ENCODE results near the gene CTSZ. TPM values are rescaled to one million over a fixed set of nuclear protein-coding genes. Genes with fewer than 3 reads are reported as not detected.
"Not testable (repeated sequence)": the region's sequence is repeated elsewhere in the genome, so short reads cannot be mapped to it uniquely, and the experiment has no call there.

Gene CTSZ
- total RNA-seq, 1 experiment from 2014 or later: 19.7 TPM

GRCh38 chr20:58978351-58979190, 28.5 kb downstream of the CTSZ start:
- no peaks in the 10 kb centered on the region for H3K27me3 ChIP-seq (ENCODE audit: control insufficient read depth, insufficient read depth, low read length)
- peak; percentile 19 for DNase-seq
- H3K36me3 ChIP-seq (replicated peaks; ENCODE audit: control insufficient read depth, insufficient read depth, low read length): no peaks in the 10 kb centered on the region
- H3K4me3 ChIP-seq (ENCODE audit: insufficient read depth, low read depth, low read length): no peak overlapping the region

- H3K4me3 ChIP-seq (ENCODE audit: insufficient read depth, low read depth, low read length): no peak overlapping the region
- no peaks in the 10 kb centered on the region for H3K36me3 ChIP-seq (replicated peaks; ENCODE audit: control insufficient read depth, insufficient read depth, low read length)
- DNase-seq: no peak
- no peaks in the 10 kb centered on the region for H3K27me3 ChIP-seq (ENCODE audit: control insufficient read depth, insufficient read depth, low read length)
These were observed 30.9 kb downstream of the CTSZ start for GRCh38 chr20:58976061-58976730.

- no peak for DNase-seq
- H3K4me3 ChIP-seq (ENCODE audit: insufficient read depth, low read depth, low read length): no peak overlapping the region
- H3K36me3 ChIP-seq (replicated peaks; ENCODE audit: control insufficient read depth, insufficient read depth, low read length): no peaks in the 10 kb centered on the region
- no peaks in the 10 kb centered on the region for H3K27me3 ChIP-seq (ENCODE audit: control insufficient read depth, insufficient read depth, low read length)
These were observed 31.7 kb downstream of the CTSZ start for GRCh38 chr20:58975353-58975752.

GRCh38 chr20:58973866-58974265, 33.2 kb downstream of the CTSZ start:
- no peaks in the 10 kb centered on the region for H3K36me3 ChIP-seq (replicated peaks; ENCODE audit: control insufficient read depth, insufficient read depth, low read length)
- H3K27me3 ChIP-seq (ENCODE audit: control insufficient read depth, insufficient read depth, low read length): no peaks in the 10 kb centered on the region
- no peak for DNase-seq
- no peak overlapping the region for H3K4me3 ChIP-seq (ENCODE audit: insufficient read depth, low read depth, low read length)

- no peak overlapping the region for H3K4me3 ChIP-seq (ENCODE audit: insufficient read depth, low read depth, low read length)
- no peaks in the 10 kb centered on the region for H3K36me3 ChIP-seq (replicated peaks; ENCODE audit: control insufficient read depth, insufficient read depth, low read length)
- no peaks in the 10 kb centered on the region for H3K27me3 ChIP-seq (ENCODE audit: control insufficient read depth, insufficient read depth, low read length)
- DNase-seq: no peak
These were observed 33.9 kb downstream of the CTSZ start for GRCh38 chr20:58973179-58973578.

GRCh38 chr20:58971429-58971828, 35.6 kb downstream of the CTSZ start:
- no peaks in the 10 kb centered on the region for H3K36me3 ChIP-seq (replicated peaks; ENCODE audit: control insufficient read depth, insufficient read depth, low read length)
- H3K27me3 ChIP-seq (ENCODE audit: control insufficient read depth, insufficient read depth, low read length): no peaks in the 10 kb centered on the region
- peak; percentile 7 for DNase-seq
- no peak overlapping the region for H3K4me3 ChIP-seq (ENCODE audit: insufficient read depth, low read depth, low read length)

GRCh38 chr20:58970146-58970545, 36.9 kb downstream of the CTSZ start:
- Histone ChIP-seq H3K4me3 (ENCODE audit: insufficient read depth, low read depth, low read length) (no peak overlapping the region), H3K36me3 (replicated peaks; ENCODE audit: control insufficient read depth, insufficient read depth, low read length) (no peaks in the 10 kb centered on the region), H3K27me3 (ENCODE audit: control insufficient read depth, insufficient read depth, low read length) (no peaks in the 10 kb centered on the region)
- DNase-seq: no peak

GRCh38 chr20:58969439-58969838, 37.6 kb downstream of the CTSZ start:
- Histone ChIP-seq H3K4me3 (ENCODE audit: insufficient read depth, low read depth, low read length) (no peak overlapping the region), H3K27me3 (ENCODE audit: control insufficient read depth, insufficient read depth, low read length) (no peaks in the 10 kb centered on the region), H3K36me3 (replicated peaks; ENCODE audit: control insufficient read depth, insufficient read depth, low read length) (no peaks in the 10 kb centered on the region)
- DNase-seq: no peak

- Histone ChIP-seq H3K4me3 (ENCODE audit: insufficient read depth, low read depth, low read length) (no peak overlapping the region), H3K36me3 (replicated peaks; ENCODE audit: control insufficient read depth, insufficient read depth, low read length) (no peaks in the 10 kb centered on the region), H3K27me3 (ENCODE audit: control insufficient read depth, insufficient read depth, low read length) (no peaks in the 10 kb centered on the region)
- no peak for DNase-seq
These were observed 39.2 kb downstream of the CTSZ start for GRCh38 chr20:58967652-58968429.

- peak; percentile 22 for DNase-seq
- Histone ChIP-seq H3K27me3 (ENCODE audit: control insufficient read depth, insufficient read depth, low read length) (no peaks in the 10 kb centered on the region), H3K36me3 (replicated peaks; ENCODE audit: control insufficient read depth, insufficient read depth, low read length) (no peaks in the 10 kb centered on the region), H3K4me3 (ENCODE audit: insufficient read depth, low read depth, low read length) (no peak overlapping the region)
These were observed 41.6 kb downstream of the CTSZ start for GRCh38 chr20:58965270-58966064.

- DNase-seq; H3K27me3 ChIP-seq (ENCODE audit: control insufficient read depth, insufficient read depth, low read length); H3K36me3 ChIP-seq (replicated peaks; ENCODE audit: control insufficient read depth, insufficient read depth, low read length); H3K4me3 ChIP-seq (ENCODE audit: insufficient read depth, low read depth, low read length): not testable (repeated sequence)
These were observed 43.1 kb downstream of the CTSZ start for GRCh38 chr20:58963922-58964321.

- Histone ChIP-seq H3K36me3 (replicated peaks; ENCODE audit: control insufficient read depth, insufficient read depth, low read length) (no peaks in the 10 kb centered on the region), H3K4me3 (ENCODE audit: insufficient read depth, low read depth, low read length) (no peak overlapping the region), H3K27me3 (ENCODE audit: control insufficient read depth, insufficient read depth, low read length) (no peaks in the 10 kb centered on the region)
- DNase-seq: peak; percentile 76
These were observed 43.9 kb downstream of the CTSZ start for GRCh38 chr20:58963060-58963584.

GRCh38 chr20:58959652-58960051, 47.4 kb downstream of the CTSZ start:
- H3K36me3 ChIP-seq (replicated peaks; ENCODE audit: control insufficient read depth, insufficient read depth, low read length): no peaks in the 10 kb centered on the region
- H3K4me3 ChIP-seq (ENCODE audit: insufficient read depth, low read depth, low read length): no peak overlapping the region
- H3K27me3 ChIP-seq (ENCODE audit: control insufficient read depth, insufficient read depth, low read length): no peaks in the 10 kb centered on the region
- DNase-seq: no peak

GRCh38 chr20:58956078-58956477, 51.0 kb downstream of the CTSZ start:
- Histone ChIP-seq H3K36me3 (replicated peaks; ENCODE audit: control insufficient read depth, insufficient read depth, low read length) (no peaks in the 10 kb centered on the region), H3K4me3 (ENCODE audit: insufficient read depth, low read depth, low read length) (no peak overlapping the region)
- DNase-seq: no peak

More at GRCh38 chr20:58956078-58956477, 51.0 kb downstream of the CTSZ start:
- no peaks in the 10 kb centered on the region for H3K27me3 ChIP-seq (ENCODE audit: control insufficient read depth, insufficient read depth, low read length)
